Activated naive CD4-positive, alpha-beta T cell (primary cell): Measurements from ENCODE around the gene RERE.
"Not testable (repeated sequence)": the region's sequence is repeated elsewhere in the genome, so short reads cannot be mapped to it uniquely, and the experiment has no call there.

Experiments used
- DNase-seq, 4 experiments: peaks; one replicate each; lab custom pipeline; 2025; lab: John Stamatoyannopoulos, UW

RERE gene

GRCh38 chr1:8512504-8512903 lies 304.9 kb downstream of the RERE start:
- no peak for DNase-seq

GRCh38 chr1:8510041-8510823 lies 307.2 kb downstream of the RERE start:
- DNase-seq: peak in 1 of 4 experiments; percentile 21

GRCh38 chr1:8509579-8509978 lies 307.9 kb downstream of the RERE start:
- no peak for DNase-seq

GRCh38 chr1:8506995-8507615 lies 310.3 kb downstream of the RERE start:
- no peak for DNase-seq

- no peak for DNase-seq
Measured at GRCh38 chr1:8506456-8506855, 311.0 kb downstream of the RERE start.

- no peak for DNase-seq
Measured at GRCh38 chr1:8503842-8504241, 313.6 kb downstream of the RERE start.

DNA sequence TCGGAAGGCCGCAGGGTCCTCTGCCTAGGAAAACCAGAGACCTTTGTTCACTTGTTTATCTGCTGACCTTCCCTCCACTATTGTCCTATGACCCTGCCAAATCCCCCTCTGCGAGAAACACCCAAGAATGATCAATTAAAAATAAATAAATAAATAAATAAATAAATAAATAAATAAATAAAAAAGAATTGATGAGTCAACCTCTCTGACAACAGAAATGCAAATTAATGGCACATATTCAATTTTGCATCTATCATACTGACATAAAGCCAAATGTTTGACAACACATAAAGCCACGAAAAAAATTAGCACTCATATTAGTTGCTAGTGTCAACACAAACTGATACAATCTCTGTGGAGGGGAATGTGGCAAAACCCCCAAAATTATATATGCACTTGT lies 314.5 kb downstream of the RERE start:
- DNase-seq: not testable (repeated sequence)

DNA sequence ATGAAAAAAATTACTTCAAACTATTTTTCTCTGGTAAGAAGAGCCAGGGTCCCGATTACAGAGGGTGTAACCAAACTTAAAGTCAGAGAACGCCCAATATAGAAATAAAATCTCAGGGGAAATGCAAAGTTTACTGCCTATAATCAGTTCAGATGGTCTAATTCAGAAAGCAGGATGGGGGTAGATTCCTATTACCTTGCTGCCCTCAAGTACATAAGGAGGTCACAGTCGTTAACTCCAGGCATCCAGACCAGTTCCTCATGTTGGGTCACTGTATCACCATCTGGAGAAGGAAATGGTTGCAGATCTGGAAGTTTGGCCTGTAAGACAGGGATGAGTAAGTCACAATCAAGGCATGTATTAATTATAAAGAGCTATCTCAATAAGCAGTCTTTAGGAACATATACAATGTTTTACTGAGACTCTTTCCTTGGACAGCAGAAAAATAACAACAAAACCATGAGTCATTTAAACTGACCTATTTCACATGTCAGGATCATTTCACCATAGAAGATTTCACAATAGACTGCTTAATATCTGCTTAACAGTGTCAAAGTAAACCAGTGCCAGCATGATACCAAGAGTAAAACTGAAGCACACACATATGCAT lies 320.1 kb downstream of the RERE start:
- DNase-seq: no peak

- no peak for DNase-seq
Measured at GRCh38 chr1:8496473-8496872, 321.0 kb downstream of the RERE start.

DNA sequence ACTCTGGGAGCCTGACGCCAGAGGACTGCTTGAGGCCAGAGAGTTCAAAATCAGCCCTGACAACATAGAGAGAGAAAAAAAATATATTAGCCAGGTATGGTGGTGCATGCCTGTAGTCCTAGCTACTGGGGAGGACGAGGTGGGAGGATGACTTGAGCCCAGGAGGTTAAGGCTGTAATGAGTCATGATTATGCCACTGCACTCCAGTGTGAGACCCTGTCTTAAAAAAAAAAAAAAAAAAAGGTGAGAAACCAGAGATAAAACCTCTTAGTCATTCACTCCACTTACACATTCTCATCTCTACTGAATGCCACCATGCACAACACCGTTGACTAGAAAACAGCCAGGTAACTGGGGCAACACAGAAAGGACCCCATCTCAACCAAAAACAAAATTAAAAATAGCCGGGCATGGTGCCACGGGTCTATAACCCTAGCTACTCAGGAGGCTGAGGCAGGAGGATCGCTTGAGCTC lies 321.5 kb downstream of the RERE start:
- DNase-seq: no peak

DNA sequence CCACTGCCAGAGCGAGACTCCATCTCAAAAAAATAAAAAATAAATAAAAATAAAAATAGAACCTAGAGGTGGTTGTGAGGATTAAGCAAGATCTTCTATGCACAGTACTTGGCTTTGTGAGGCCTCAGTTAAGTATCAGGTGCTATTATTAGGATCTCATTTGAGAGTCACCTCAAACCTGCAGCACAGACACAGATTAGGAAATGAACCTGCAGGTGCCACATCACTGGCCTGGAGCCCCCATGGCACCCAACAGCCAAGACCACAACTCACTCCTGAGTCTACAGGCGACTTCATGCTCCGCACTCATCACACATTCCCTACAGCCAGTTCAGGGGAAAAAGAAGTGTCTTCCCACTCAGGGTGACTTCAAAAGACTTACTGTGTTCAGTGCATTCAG lies 322.8 kb downstream of the RERE start:
- no peak for DNase-seq

DNA sequence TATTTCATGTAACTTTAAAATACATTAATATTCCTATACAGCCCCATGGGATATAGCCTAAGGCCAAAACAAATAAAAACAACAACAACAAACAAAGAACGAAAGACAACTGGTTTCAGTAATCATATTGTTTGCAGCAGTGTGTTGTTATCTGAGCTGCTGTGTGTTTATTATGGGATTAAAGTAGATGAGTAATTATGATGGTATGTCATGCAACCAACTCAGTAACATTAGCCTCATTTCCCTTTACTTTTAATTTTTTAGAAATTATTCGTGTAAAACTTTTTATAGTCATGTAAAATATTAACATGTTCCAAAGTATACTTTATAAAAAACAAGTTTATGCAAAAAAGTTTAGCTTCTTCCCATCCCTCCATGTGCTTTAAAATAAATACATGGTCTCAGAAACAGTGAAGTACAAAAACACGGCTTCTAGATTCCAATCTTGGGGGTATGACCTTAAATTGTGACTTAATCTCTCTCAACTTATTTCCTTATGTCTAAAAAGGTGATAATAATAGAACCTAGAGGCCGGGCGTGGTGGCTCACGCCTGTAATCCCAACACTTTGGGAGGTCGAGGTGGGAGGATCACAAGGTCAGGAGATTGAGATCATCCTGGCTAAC lies 323.4 kb downstream of the RERE start:
- DNase-seq: no peak

DNA sequence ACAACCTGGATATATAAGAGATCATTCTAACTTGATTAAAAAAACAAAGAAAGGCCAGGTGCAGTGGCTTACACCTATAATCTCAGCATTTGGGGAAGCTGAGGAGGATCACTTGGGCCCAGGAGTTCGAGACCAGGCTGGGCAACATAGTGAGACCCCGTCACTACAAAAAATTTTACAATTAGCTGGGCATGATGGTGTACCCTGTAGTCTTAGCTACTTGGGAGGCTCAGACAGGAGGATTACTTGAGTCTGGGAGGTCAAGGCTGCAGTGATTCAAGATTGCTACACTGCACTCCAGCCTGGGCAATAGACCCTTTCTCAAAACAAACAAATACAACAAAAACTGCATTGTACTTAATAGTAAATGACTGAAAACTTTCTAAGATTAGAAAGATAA lies 330.2 kb downstream of the RERE start:
- DNase-seq: no peak

DNA sequence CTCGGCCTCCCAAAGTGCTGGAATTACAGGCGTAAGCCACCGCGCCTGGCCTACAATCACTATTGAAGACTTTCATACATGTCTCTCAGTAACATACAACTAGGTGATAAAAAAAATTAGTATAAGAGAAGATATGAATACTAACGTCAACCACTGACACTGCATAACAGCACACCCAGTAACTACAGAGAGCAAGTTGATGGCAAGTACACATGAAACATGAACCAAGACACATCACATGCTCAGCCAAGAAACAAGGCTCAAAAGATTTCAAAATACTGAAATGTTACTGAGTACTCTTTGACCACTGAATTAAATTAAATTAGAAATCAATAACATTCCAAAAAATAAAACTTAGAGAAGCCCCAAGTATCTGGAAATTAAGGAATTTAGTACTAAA lies 331.4 kb downstream of the RERE start:
- DNase-seq: no peak

GRCh38 chr1:8483586-8483985 lies 333.9 kb downstream of the RERE start:
- DNase-seq: no peak

DNA sequence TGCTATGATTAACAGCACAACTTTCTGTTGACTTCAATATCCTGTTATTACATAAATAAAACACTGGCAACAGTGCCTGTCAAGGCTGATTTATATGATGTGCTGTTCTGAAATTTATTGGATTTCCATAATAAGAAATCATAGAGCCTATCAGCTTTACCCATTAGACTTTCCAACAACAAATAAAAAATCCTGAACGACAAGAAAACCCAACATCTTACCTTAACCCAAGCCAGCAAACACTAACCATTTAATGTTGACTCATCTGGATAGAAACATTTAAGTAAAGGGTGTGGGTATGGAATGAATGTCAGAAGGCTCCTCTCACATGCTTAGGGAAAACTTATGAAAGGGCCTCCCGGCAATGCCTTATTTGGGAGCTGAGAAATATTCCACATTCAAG lies 334.5 kb downstream of the RERE start:
- DNase-seq: no peak

- no peak for DNase-seq
Measured at GRCh38 chr1:8481650-8482380, 335.6 kb downstream of the RERE start.

DNA sequence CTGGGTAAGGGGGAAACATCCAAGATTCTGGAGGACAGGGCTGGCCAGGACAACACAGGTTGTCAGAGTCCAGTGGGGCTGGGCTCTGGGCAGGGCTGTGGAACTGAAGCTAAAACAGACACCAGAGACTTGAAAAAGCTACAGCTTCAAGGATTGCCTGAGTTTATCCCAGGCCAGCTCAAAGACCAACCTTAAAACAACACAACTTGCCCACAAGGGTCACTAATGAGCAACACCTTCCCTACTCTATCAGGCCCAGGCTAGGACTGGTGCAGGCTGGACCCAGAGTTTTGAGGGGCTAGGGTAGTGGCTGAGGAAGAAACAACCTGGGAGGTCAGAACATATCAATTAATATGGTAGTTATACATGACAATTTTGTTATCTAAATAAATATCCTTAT lies 338.9 kb downstream of the RERE start:
- no peak for DNase-seq

DNA sequence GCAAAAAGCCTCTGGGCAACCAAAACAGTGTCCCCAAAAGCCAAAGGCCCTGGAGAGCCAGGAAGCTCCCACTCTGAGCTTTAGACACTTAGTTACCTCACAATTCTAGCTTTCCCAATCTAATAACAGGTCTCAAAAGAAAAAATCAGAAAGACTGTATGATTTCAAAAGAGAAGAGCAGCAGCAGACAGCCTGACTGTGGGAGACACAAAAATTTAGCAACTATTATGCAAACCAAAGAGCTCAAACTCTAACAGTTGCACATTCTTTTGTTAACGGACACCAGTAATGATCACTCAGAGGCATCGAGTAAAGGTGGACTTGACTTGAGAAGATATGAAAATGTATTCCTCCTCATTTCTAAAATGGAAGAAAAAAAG lies 339.5 kb downstream of the RERE start:
- DNase-seq: no peak

DNA sequence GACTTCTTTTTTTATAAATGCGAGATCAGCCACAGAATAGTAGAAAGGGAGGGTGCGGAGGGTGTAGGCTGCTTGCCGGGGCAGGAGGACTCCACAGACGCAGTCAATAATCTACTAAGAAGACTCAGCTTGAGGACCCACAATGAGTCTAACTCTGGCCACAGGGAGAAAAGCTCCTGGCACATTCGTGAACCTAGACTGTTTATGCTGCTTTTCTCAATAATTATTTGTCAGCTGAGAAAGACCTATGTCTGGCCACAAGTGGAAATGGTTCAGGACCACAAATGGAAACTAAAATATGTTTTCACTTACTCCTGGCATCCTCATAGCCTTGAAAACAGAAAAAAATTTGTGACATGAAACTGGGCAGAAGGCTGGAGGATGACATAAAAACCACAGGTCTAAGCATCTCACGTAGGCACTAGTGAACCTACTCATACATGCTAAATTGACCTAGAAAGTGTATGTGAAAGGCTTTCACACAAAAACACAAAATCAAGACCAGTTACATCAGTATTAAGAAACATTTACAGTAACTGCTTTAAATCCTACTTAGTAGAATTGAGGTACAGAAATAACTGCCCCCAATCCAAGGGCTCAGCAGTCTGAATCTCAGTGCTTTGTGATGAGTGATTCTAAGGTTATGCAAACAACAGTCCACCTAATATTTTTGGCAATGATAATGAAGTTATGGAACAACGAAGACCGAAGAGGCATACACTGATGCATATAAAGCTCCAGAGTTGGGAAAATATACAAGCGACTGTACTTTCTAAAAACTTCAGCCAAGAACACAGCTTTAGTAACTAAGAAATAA lies 340.1 kb downstream of the RERE start:
- no peak for DNase-seq

DNA sequence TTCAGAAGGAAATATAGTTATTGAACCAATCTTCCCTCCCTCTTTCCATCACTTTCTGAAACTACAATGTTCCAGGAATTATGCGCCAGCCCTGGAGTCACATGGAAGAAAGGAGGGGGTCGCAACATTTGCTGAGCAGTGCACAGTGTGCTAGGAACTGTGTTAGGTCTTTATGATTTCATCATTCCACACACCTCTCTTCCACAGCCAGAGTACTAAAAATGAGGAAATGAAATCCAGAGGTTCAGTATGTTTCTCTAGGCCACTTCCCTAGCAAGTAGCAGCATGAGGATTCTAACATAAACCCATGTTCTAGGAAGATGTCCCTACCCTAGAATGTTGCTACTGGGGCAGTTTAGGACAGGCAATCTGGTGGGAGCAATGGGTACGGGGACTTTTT lies 341.4 kb downstream of the RERE start:
- DNase-seq: no peak
